ENCODE data around the gene TUBAL3.

TUBAL3 gene

GRCh38 chr10:5390607-5391205, 13.9 kb downstream of the TUBAL3 start:
- Histone ChIP-seq H3K4me1 (ENCODE audit: control insufficient read depth, insufficient read depth, low read length) (no peaks in the 10 kb centered on the region), H3K36me3 (ENCODE audit: control insufficient read depth in 2 of 2, insufficient read depth in 1 of 2, low read length in 2 of 2) (no peaks in the 10 kb centered on the region), H3K27ac (ENCODE audit: extremely low read depth, low read depth, low read length) (no peak overlapping the region), H3K4me3 (ENCODE audit: low read depth, low read length) (no peak overlapping the region), H3K9me3 (ENCODE audit: control insufficient read depth, insufficient read depth, low read depth, low read length) (no peaks in the 10 kb centered on the region)
- POLR2A ChIA-PET, result no interaction called here
- CTCF ChIA-PET, result interaction anchor here (1.2 kb wide), 2 partner anchors 43 to 540 kb away, joined by 3 to 5 read pairs; no protein-coding TSS in a partner anchor
- TF ChIP-seq ZNF626 (tag by site-specific recombination; IDR thresholded peaks at IDR 0.05) (0 out of 2 replicates have a peak, but pooled peaks have one; percentile 68), SETDB1 (IDR thresholded peaks at IDR 0.05; ENCODE audit: insufficient read length, low read length) (peak; percentile 99), ZNF2 (tag by site-specific recombination; IDR thresholded peaks at IDR 0.05) (0 out of 2 replicates have a peak, but pooled peaks have one; percentile 26), ZNF510 (tag by site-specific recombination; IDR thresholded peaks at IDR 0.05; ENCODE audit: insufficient replicate concordance) (peak; percentile 55), ZNF362 (tag by site-specific recombination; IDR thresholded peaks at IDR 0.05) (no peak), BCL11B (tag by site-specific recombination; IDR thresholded peaks at IDR 0.05; ENCODE audit: low read depth) (no peak), ZNF302 (tag by site-specific recombination; IDR thresholded peaks at IDR 0.05; ENCODE audit: low read depth) (no peak), ZNF585B (tag by site-specific recombination; IDR thresholded peaks at IDR 0.05) (no peak; the same call in 1 of the 2 replicates), ZNF426 (tag by site-specific recombination; IDR thresholded peaks at IDR 0.05) (no peak), ZNF518A (tag by site-specific recombination; conservative IDR thresholded peaks at IDR 0.05; ENCODE audit: low read depth) (0 out of 2 replicates have a peak, but pooled peaks have one; percentile 19), ZBTB17 (tag by site-specific recombination; IDR thresholded peaks at IDR 0.05) (no peak), ZNF529 (tag by site-specific recombination; IDR thresholded peaks at IDR 0.05; ENCODE audit: insufficient replicate concordance) (peak; percentile 28), ZNF670 (tag by site-specific recombination; IDR thresholded peaks at IDR 0.05; ENCODE audit: low read depth) (no peak), ZNF140 (tag by site-specific recombination; IDR thresholded peaks at IDR 0.05) (no peak), ZNF629 (tag by site-specific recombination; IDR thresholded peaks at IDR 0.05) (0 out of 2 replicates have a peak, but pooled peaks have one; percentile 14), TRIM28 (IDR thresholded peaks at IDR 0.05; ENCODE audit: borderline replicate concordance, low read length) (peak; percentile 74; the same call in 1 of the 2 replicates), ZNF639 (tag by site-specific recombination; IDR thresholded peaks at IDR 0.05) (peak; percentile 56; the same call in 1 of the 2 replicates), ZNF155 (tag by site-specific recombination; IDR thresholded peaks at IDR 0.05) (no peak), ZNF654 (tag by site-specific recombination; IDR thresholded peaks at IDR 0.05; ENCODE audit: low read depth) (peak; percentile 9; the same call in 1 of the 2 replicates), ZNF610 (tag by site-specific recombination; IDR thresholded peaks at IDR 0.05; ENCODE audit: borderline replicate concordance) (peak; percentile 64; the same call in 1 of the 2 replicates), ZNF324 (tag by site-specific recombination; IDR thresholded peaks at IDR 0.05) (peak; percentile 37; the same call in 1 of the 2 replicates), PRDM10 (tag by site-specific recombination; IDR thresholded peaks at IDR 0.05) (no peak), ZNF280D (tag by site-specific recombination; IDR thresholded peaks at IDR 0.05) (peak; percentile 87)
